ENCODE data around the gene PTPRM. TPM values are rescaled to one million over a fixed set of nuclear protein-coding genes. Genes with fewer than 3 reads are reported as not detected.

PTPRM gene
- total RNA-seq, 1 experiment from 2014 or later = 6.2 TPM

GRCh38 chr18:7603259-7604000 lies 36.3 kb downstream of the PTPRM start:
- Histone ChIP-seq H3K9me3 (ENCODE audit: control insufficient read depth, low read depth, low read length) (no peaks in the 10 kb centered on the region), H3K23ac (ENCODE audit: insufficient read length, low read depth, low read length) (no peak overlapping the region), H3K18ac (ENCODE audit: insufficient read length, low read depth, low read length) (no peak overlapping the region), H3K23me2 (ENCODE audit: insufficient read length, low read depth, low read length, poor library complexity, severe bottlenecking) (no peaks in the 10 kb centered on the region), H3K4ac (ENCODE audit: low read depth, low read length) (no peak overlapping the region), H3T11ph (ENCODE audit: low read length) (no peak overlapping the region), H3K4me2 (ENCODE audit: insufficient read depth, insufficient read length, low read length) (no peak overlapping the region), H2BK5ac (ENCODE audit: insufficient read length, low read length) (no peak overlapping the region), H2AK5ac (ENCODE audit: insufficient read length, low read length) (no peak overlapping the region), H3K56ac (ENCODE audit: insufficient read length, low read depth, low read length) (no peak overlapping the region), H3K27me3 (ENCODE audit: insufficient read depth, low read length) (no peaks in the 10 kb centered on the region), H2BK20ac (ENCODE audit: low read depth, low read length, poor library complexity, severe bottlenecking) (no peak overlapping the region), H4K20me1 (ENCODE audit: control insufficient read depth, insufficient read depth, insufficient read length) (no peaks in the 10 kb centered on the region), H3K9ac (ENCODE audit: extremely low read depth, insufficient read length, low read length) (no peak overlapping the region), H3K14ac (ENCODE audit: insufficient read depth, low read length) (no peak overlapping the region; the same call in 1 of the 2 replicates), H4K5ac (ENCODE audit: insufficient read length, low read depth, low read length) (no peak overlapping the region), H3K27ac (ENCODE audit: insufficient read length, low read depth, low read length) (no peak overlapping the region), H4K91ac (ENCODE audit: insufficient read length, low read depth, low read length) (no peak overlapping the region), H2BK15ac (ENCODE audit: low read depth, low read length) (no peak overlapping the region), H2BK120ac (ENCODE audit: low read depth, low read length, poor library complexity, severe bottlenecking) (no peak overlapping the region), H4K8ac (replicated peaks; ENCODE audit: insufficient read length, low read depth, low read length) (no peak overlapping the region), H2AFZ (ENCODE audit: low read length) (no peak overlapping the region), H3K79me2 (ENCODE audit: insufficient read depth, low read length) (no peaks in the 10 kb centered on the region), H2BK12ac (ENCODE audit: insufficient read length, low read depth, low read length) (no peak overlapping the region), H3K4me1 (ENCODE audit: insufficient read depth, low read length) (peaks cover 6% of the 10 kb centered on the region; the same call in 1 of the 2 replicates), H3K79me1 (ENCODE audit: insufficient read depth, low read depth, low read length, poor library complexity, severe bottlenecking) (no peaks in the 10 kb centered on the region)
- peak overlapping the region; percentile 24 to 87 (median 49); a peak in 5 of 7 replicates for H3K27ac Mint-ChIP-seq
- peaks cover 53 to 64% of the 10 kb centered on the region in 2 experiments for H3K4me1 Mint-ChIP-seq
- H3K36me3 Mint-ChIP-seq (ENCODE audit: insufficient read depth in 1 of 3, low read depth in 3 of 3) = no peaks in the 10 kb centered on the region
- no CpG with 5 or more reads among the region's 4 CpGs for WGBS (ENCODE audit: extremely low coverage, insufficient read length, low lambda C conversion rate)
- no peak for TF ChIP-seq CTCF (conservative IDR thresholded peaks at IDR 0.05)
- DNase-seq = no peak
- no peak overlapping the region; a peak in 1 of 5 replicates for H3K4me3 Mint-ChIP-seq
- no peaks in the 10 kb centered on the region; a peak in 1 of 5 replicates for H3K9me3 Mint-ChIP-seq
- H3K27me3 Mint-ChIP-seq (ENCODE audit: low read depth) = no peaks in the 10 kb centered on the region
